Breast epithelium (tissue), 4 donors: Measurements from ENCODE around the gene ETS1. TPM values are rescaled to one million over a fixed set of nuclear protein-coding genes. Genes with fewer than 3 reads are reported as not detected.

Source experiments
- DNase-seq, 2 donors: peaks; one replicate each; pipeline ENCODE4 v3.0.0-alpha.2; 2019; ENCODE audit warnings: low spot score in 2 of 2
- H3K27ac ChIP-seq, 2 donors: fragments of 200-600 bp; sonication (generic) in 1 of 2; one replicate each; pipeline ENCODE4 v1.5.1; 2016 to 2019; ENCODE audit warnings: mild to moderate bottlenecking in 1 of 2
- H3K27me3 ChIP-seq, 2 donors: fragments of 200-600 bp; sonication (generic) in 1 of 2; one replicate each; pipeline versions ENCODE4 v1.5.1 to v1.6.0; 2017 to 2019; ENCODE audit warnings: control low read depth in 1 of 2, mild to moderate bottlenecking in 1 of 2
- H3K36me3 ChIP-seq: fragments of 200-600 bp; one replicate; pipeline ENCODE4 v1.5.1; 2019
- H3K4me1 ChIP-seq, 2 donors: fragments of 200-600 bp; sonication (generic); one replicate each; pipeline ENCODE4 v1.5.1; 2016 to 2019; ENCODE audit warnings: control low read depth in 1 of 2
- H3K4me3 ChIP-seq, 3 donors: fragments of 200-600 bp; sonication (generic); 1 replicate in 2 of 3; 2 replicates in 1 of 3; pipeline ENCODE4 v1.5.1; 2016 to 2019; ENCODE audit warnings: mild to moderate bottlenecking in 3 of 3, moderate library complexity in 2 of 3
- H3K9me3 ChIP-seq, 2 donors: fragments of 200-600 bp; sonication (generic) in 1 of 2; one replicate each; pipeline ENCODE4 v1.5.1; 2016 to 2019; ENCODE audit warnings: control low read depth in 1 of 2
- POLR2A ChIP-seq: fragments of 450-650 bp; IDR thresholded peaks from one replicate; pipeline ENCODE4 v1.6.1; 2016; ENCODE audit warnings: antibody characterized with exemption, mild to moderate bottlenecking, moderate library complexity
- POLR2AphosphoS5 ChIP-seq, 3 donors: sonication (generic); formaldehyde crosslinking; IDR thresholded peaks; one replicate each; pipeline ENCODE4 v1.6.1; 2017; ENCODE audit warnings: antibody characterized with exemption in 3 of 3
- intact Hi-C: fragments of 100-400 bp; cut with DNase I; formaldehyde crosslinking; loops from one replicate; pipeline ENCODE4 v1.15.1; 2023; ENCODE audit warnings: low total_unique reads
- total RNA-seq, 3 donors: library from RNA; depleted of rRNA; stranded (reverse); fragments of >200 nt; gene quantifications; one replicate each; pipeline ENCODE4 v1.1.0, GENCODE V29; 2016
- TF ChIP-seq, protein P1 (sequence below), 3 donors: fragments of 450-650 bp; IDR thresholded peaks; one replicate each; pipeline ENCODE4 v1.5.1; 2016 to 2017; ENCODE audit warnings: antibody characterized with exemption in 3 of 3, mild to moderate bottlenecking in 3 of 3, moderate library complexity in 3 of 3

The ETS1 gene
- total RNA-seq, 3 donors from 2014 or later = 65.6 to 92.1 (median 73.2) TPM

DNA sequence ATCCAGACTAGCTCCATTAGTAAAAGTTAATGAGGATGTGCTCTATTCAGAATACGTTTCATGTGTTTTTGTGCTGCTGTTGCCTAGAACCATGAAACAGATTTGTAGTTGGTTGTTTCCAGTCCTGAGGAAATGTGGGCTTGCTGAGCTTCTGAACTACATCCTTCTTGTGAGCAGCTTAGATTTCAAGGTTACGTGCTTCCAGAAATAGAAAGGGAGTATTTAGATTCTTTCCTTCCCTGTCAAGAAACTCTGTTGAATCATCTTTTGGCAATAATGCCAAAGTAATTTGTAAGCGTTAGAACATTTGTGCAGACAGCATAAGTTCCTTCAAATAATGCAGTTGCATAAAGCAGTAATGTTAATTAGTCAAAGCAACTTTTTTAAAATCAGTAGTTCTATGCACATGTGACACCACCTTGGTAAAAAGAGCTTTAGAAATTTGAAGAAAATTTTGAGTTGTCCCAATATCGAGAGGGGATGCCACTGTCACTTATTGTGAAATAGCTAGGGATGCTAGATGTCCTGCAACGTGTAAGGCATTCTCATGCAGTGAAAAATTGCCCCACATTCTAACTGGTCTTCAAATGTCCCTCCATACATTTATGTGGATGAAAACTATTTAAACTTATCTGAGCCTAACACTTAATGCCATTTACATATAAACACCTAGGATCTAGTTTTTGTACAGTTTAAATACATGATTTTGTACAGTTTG lies 169.6 kb downstream of the ETS1 start:
- Histone ChIP-seq H3K4me1 (no peaks in the 10 kb centered on the region), H3K4me3 (no peak overlapping the region), H3K36me3 (no peaks in the 10 kb centered on the region), H3K27ac (no peak overlapping the region), H3K9me3 (no peaks in the 10 kb centered on the region), H3K27me3 (no peaks in the 10 kb centered on the region)
- TF ChIP-seq POLR2AphosphoS5 (IDR thresholded peaks at IDR 0.05) (no peak), POLR2A (no peak)
- TF ChIP-seq, protein P1, sequence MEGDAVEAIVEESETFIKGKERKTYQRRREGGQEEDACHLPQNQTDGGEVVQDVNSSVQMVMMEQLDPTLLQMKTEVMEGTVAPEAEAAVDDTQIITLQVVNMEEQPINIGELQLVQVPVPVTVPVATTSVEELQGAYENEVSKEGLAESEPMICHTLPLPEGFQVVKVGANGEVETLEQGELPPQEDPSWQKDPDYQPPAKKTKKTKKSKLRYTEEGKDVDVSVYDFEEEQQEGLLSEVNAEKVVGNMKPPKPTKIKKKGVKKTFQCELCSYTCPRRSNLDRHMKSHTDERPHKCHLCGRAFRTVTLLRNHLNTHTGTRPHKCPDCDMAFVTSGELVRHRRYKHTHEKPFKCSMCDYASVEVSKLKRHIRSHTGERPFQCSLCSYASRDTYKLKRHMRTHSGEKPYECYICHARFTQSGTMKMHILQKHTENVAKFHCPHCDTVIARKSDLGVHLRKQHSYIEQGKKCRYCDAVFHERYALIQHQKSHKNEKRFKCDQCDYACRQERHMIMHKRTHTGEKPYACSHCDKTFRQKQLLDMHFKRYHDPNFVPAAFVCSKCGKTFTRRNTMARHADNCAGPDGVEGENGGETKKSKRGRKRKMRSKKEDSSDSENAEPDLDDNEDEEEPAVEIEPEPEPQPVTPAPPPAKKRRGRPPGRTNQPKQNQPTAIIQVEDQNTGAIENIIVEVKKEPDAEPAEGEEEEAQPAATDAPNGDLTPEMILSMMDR (IDR thresholded peaks at IDR 0.05) = no peak
- DNase-seq = no peak
- intact Hi-C loops = no loop called here

GRCh38 chr11:128416976-128417375 lies 170.4 kb downstream of the ETS1 start:
- DNase-seq = no peak
- Histone ChIP-seq H3K27ac (no peak overlapping the region), H3K9me3 (no peaks in the 10 kb centered on the region), H3K4me1 (no peaks in the 10 kb centered on the region), H3K27me3 (no peaks in the 10 kb centered on the region), H3K36me3 (no peaks in the 10 kb centered on the region), H3K4me3 (no peak overlapping the region)
- TF ChIP-seq POLR2AphosphoS5 (IDR thresholded peaks at IDR 0.05) = no peak
- TF ChIP-seq, protein P1 (IDR thresholded peaks at IDR 0.05) = no peak
- TF ChIP-seq POLR2A = no peak
- intact Hi-C loops = no loop called here

- H3K9me3 ChIP-seq = no peaks in the 10 kb centered on the region
- H3K36me3 ChIP-seq = no peaks in the 10 kb centered on the region
- H3K4me1 ChIP-seq = no peaks in the 10 kb centered on the region
- DNase-seq = no peak
- H3K27me3 ChIP-seq = no peaks in the 10 kb centered on the region
- H3K27ac ChIP-seq = no peak overlapping the region
- intact Hi-C loops = no loop called here
- no peak overlapping the region for H3K4me3 ChIP-seq
- TF ChIP-seq POLR2A = no peak
- TF ChIP-seq, protein P1 (IDR thresholded peaks at IDR 0.05) = no peak
- no peak for TF ChIP-seq POLR2AphosphoS5 (IDR thresholded peaks at IDR 0.05)
Measured at GRCh38 chr11:128415539-128415938, 171.8 kb downstream of the ETS1 start.

DNA sequence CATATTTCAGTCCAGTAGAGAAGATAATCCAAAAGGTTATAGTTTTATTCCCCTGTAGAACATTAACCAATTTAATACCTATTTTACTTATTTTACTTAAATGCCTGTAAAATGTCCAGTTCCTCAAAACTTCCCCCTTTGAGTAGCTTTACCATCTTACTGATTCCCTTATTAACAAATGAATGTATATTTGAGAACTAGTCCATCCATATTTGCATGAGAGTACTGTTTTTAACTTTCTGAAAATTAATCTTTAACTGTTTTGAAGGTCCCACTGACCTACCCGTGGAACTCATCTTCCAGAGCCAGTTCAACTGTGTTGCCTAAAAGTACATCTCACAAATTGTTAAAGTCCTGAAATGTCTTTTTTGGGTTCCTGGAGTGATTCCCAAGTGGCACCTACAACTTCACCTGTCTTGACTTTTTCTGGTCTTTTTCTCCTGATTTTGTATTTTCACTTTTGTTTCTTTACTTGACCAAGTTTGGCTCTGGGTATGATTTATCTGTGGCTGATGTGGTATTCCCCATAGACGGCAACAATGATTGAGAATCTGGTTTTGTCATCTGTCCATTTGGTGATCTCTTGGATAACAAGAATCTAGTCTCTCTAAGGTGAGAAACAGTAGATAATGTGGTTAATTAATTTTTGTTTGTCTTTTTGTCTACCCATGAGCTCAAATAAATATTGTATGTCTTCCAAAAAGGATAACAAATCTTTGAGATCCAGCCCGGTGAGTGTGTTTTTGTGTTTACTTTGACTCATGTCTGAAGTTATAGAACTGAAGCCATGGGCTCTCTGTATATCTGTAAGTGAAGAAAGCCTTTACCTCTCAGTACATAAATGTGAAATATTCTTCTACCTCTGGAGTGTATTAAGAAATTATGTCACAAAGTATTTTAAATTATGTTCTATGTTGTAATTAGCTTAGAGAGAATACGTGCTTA lies 174.2 kb downstream of the ETS1 start:
- H3K27me3 ChIP-seq = no peaks in the 10 kb centered on the region
- no peak overlapping the region for H3K27ac ChIP-seq
- no peaks in the 10 kb centered on the region for H3K36me3 ChIP-seq
- no peak for TF ChIP-seq POLR2A
- no peak for TF ChIP-seq POLR2AphosphoS5 (IDR thresholded peaks at IDR 0.05)
- TF ChIP-seq, protein P1 (IDR thresholded peaks at IDR 0.05) = no peak
- DNase-seq = no peak
- no peaks in the 10 kb centered on the region for H3K9me3 ChIP-seq
- intact Hi-C loops = no loop called here
- no peaks in the 10 kb centered on the region for H3K4me1 ChIP-seq
- H3K4me3 ChIP-seq = no peak overlapping the region

DNA sequence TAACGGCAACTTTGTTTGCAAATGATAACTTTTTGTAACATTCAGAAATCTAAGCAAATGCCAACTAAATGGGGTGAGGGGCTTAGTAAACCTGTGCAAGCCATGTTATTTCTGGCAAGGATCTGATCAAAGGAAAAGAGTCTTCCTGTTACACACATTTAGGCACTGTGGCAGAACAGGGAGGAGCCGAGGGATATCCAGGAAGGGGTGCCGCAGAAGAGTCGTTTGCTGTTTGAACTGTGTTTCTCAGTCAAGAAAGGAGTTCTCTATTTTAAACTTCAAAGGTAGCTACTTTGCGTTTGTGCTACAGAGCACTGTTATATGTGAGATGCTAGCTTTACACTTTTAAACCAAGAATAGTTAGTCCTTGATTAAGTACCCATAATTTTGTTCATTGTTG lies 175.5 kb downstream of the ETS1 start:
- TF ChIP-seq, protein P1 (IDR thresholded peaks at IDR 0.05) = no peak
- TF ChIP-seq POLR2AphosphoS5 (IDR thresholded peaks at IDR 0.05) = no peak
- no peak for TF ChIP-seq POLR2A
- no peaks in the 10 kb centered on the region for H3K9me3 ChIP-seq
- H3K4me3 ChIP-seq = no peak overlapping the region
- no peaks in the 10 kb centered on the region for H3K36me3 ChIP-seq
- H3K27me3 ChIP-seq = no peaks in the 10 kb centered on the region
- no peaks in the 10 kb centered on the region for H3K4me1 ChIP-seq
- DNase-seq = no peak
- intact Hi-C loops = no loop called here
- H3K27ac ChIP-seq = no peak overlapping the region
